ENCODE measurements around the gene STMP1. TPM values are rescaled to one million over a fixed set of nuclear protein-coding genes. Genes with fewer than 3 reads are reported as not detected.

STMP1 gene
- total RNA-seq, 1 donor from 2014 or later: 63.3 TPM

DNA sequence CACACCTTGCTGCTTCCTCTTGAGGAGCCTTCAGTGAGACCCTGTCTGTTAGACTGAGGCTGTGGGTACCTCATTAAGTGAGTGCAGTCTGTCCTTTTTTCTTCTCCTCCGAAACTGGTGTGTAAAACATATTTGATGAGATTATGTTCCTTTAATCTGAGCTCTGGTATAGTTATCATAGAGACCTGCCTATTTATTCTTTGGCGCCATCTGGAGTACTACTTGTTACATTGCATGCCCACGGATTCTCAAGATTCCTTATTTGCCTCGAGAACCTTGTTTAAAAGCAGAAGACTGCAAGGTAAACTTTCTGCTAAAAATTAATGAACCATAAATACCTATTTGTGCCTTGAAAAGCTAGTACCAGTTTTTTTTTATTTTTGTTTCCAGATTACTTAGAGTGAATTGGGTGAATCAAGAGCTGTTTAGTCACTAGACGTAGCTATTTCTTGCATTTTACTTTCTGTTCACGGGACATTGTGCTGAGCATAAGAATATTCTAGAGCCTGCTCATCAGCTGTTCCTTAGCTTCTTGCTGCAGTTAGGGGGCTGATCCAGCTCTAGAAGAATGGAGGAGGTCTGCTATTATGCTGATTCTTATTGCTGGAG is 16.9 kb upstream of the STMP1 start:
- no peaks in the 10 kb centered on the region for H3K9me3 Mint-ChIP-seq (ENCODE audit: low read depth)
- no peak overlapping the region for H3K27ac Mint-ChIP-seq
- no peaks in the 10 kb centered on the region for H3K27me3 Mint-ChIP-seq
- DNase-seq (ENCODE audit: low spot score, unreplicated experiment): no peak
- H3K4me3 Mint-ChIP-seq (ENCODE audit: low read depth): no peak overlapping the region
- H3K4me1 Mint-ChIP-seq (ENCODE audit: low read depth): no peaks in the 10 kb centered on the region
- TF ChIP-seq, protein P1, sequence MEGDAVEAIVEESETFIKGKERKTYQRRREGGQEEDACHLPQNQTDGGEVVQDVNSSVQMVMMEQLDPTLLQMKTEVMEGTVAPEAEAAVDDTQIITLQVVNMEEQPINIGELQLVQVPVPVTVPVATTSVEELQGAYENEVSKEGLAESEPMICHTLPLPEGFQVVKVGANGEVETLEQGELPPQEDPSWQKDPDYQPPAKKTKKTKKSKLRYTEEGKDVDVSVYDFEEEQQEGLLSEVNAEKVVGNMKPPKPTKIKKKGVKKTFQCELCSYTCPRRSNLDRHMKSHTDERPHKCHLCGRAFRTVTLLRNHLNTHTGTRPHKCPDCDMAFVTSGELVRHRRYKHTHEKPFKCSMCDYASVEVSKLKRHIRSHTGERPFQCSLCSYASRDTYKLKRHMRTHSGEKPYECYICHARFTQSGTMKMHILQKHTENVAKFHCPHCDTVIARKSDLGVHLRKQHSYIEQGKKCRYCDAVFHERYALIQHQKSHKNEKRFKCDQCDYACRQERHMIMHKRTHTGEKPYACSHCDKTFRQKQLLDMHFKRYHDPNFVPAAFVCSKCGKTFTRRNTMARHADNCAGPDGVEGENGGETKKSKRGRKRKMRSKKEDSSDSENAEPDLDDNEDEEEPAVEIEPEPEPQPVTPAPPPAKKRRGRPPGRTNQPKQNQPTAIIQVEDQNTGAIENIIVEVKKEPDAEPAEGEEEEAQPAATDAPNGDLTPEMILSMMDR (IDR thresholded peaks at IDR 0.05; ENCODE audit: unreplicated experiment): peak; percentile 72
- H3K36me3 Mint-ChIP-seq (ENCODE audit: insufficient read depth): peaks cover 11% of the 10 kb centered on the region

DNA sequence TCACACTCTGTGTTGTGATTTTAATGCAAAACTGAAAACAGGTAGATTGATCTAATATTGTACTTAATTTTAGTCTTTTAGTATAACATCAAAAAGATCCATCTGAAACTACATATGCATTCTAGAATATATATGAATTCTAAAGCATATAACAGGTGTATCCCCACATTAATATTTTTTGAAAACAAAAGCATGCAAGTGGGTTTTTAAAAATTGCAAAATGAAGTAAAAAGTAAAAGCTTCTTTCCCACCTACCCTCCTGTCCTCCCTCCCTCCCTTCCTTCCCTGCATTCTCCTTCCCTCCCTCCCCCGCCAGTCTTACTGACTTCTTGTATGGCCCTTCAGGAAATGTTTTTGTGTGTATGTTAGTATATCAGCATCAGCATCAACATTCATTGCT is 14.6 kb upstream of the STMP1 start:
- Mint-ChIP-seq H3K27ac (no peak overlapping the region), H3K36me3 (ENCODE audit: insufficient read depth) (peaks cover 7% of the 10 kb centered on the region), H3K27me3 (no peaks in the 10 kb centered on the region), H3K9me3 (ENCODE audit: low read depth) (no peaks in the 10 kb centered on the region), H3K4me1 (ENCODE audit: low read depth) (no peaks in the 10 kb centered on the region), H3K4me3 (ENCODE audit: low read depth) (no peak overlapping the region)
- TF ChIP-seq, protein P1 (IDR thresholded peaks at IDR 0.05; ENCODE audit: unreplicated experiment): no peak
- DNase-seq (ENCODE audit: low spot score, unreplicated experiment): no peak

DNA sequence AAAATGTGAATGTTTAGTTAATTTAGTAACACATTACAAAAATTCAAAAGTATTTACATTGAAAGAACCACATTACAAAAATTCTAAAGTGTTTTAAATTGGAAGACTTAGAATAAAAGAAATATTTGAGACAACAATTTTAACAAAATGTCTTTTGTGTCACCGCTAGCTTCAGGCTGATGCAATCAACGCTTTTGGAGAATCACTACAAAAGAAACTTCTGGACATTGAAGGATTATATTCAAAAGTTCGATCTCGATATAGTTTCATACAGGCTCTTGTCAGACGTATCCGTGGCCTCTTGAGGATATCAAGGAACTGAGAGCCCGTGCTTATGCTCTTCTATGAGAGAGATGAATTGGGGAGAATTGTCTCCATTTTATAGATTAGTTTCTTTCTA is 14.1 kb upstream of the STMP1 start:
- H3K36me3 Mint-ChIP-seq (ENCODE audit: insufficient read depth): peaks cover 7% of the 10 kb centered on the region
- no peak overlapping the region for H3K27ac Mint-ChIP-seq
- no peaks in the 10 kb centered on the region for H3K9me3 Mint-ChIP-seq (ENCODE audit: low read depth)
- H3K4me3 Mint-ChIP-seq (ENCODE audit: low read depth): no peak overlapping the region
- TF ChIP-seq, protein P1 (IDR thresholded peaks at IDR 0.05; ENCODE audit: unreplicated experiment): no peak
- DNase-seq (ENCODE audit: low spot score, unreplicated experiment): no peak
- no peaks in the 10 kb centered on the region for H3K27me3 Mint-ChIP-seq
- peaks cover 4% of the 10 kb centered on the region for H3K4me1 Mint-ChIP-seq (ENCODE audit: low read depth)

- Mint-ChIP-seq H3K4me1 (ENCODE audit: low read depth) (peaks cover 6% of the 10 kb centered on the region), H3K9me3 (ENCODE audit: low read depth) (no peaks in the 10 kb centered on the region), H3K4me3 (ENCODE audit: low read depth) (no peak overlapping the region), H3K36me3 (ENCODE audit: insufficient read depth) (peaks cover 4% of the 10 kb centered on the region), H3K27me3 (no peaks in the 10 kb centered on the region), H3K27ac (no peak overlapping the region)
- DNase-seq (ENCODE audit: low spot score, unreplicated experiment): no peak
- TF ChIP-seq, protein P1 (IDR thresholded peaks at IDR 0.05; ENCODE audit: unreplicated experiment): no peak
Observed at GRCh38 chr7:135650831-135651573, 11.3 kb upstream of the STMP1 start.

DNA sequence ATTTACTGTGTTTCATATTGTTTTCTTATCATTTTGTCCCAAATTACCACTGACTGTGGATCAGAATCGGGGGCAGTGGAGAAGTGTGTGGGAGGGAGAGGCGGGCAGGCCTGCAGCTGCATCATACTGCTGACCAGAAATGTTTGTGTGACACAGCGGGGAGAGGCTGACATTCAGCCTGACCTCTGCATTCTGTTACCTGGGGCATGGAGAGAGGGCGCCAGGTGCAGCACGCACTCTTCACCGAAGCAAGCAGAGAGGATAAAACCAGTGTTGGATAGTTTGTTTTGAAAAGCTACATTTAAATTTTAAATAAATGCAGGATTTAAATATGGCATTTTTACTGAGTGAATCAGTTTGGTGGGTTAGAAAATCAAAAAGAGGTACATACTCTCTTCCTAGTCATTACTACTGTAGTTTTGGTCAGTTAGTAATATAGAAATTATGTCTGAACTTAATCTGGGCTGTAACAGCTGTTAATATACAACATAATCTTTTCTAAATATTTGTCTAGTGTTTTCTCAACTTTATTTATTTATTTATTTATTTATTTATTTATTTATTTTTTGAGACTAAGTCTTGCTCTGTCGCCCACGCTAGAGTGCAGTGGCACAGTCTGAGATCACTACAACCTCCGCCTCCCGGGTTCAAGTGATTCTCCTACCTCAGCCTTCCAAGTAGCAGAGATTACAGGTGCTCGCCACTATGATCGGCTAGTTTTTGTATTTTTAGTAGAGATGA is 8.8 kb upstream of the STMP1 start:
- no peak overlapping the region for H3K4me3 Mint-ChIP-seq (ENCODE audit: low read depth)
- peak overlapping the region; percentile 58 for H3K27ac Mint-ChIP-seq

More for the DNA sequence above, 8.8 kb upstream of the STMP1 start:
- no peaks in the 10 kb centered on the region for H3K36me3 Mint-ChIP-seq (ENCODE audit: insufficient read depth)
- H3K9me3 Mint-ChIP-seq (ENCODE audit: low read depth): no peaks in the 10 kb centered on the region
- no peak for DNase-seq (ENCODE audit: low spot score, unreplicated experiment)
- H3K4me1 Mint-ChIP-seq (ENCODE audit: low read depth): peaks cover 6% of the 10 kb centered on the region
- TF ChIP-seq, protein P1 (IDR thresholded peaks at IDR 0.05; ENCODE audit: unreplicated experiment): no peak
- H3K27me3 Mint-ChIP-seq: no peaks in the 10 kb centered on the region
